CD4-positive, alpha-beta T cell treated with Interferon alpha-2 for 1 hour (primary cell): ENCODE data around the gene MCEMP1.

Experiments used
- DNase-seq, 2 donors: peaks; one replicate each; pipeline ENCODE4 v3.0.0-alpha.2; 2020 to 2022

MCEMP1 gene

GRCh38 chr19:7643629-7644549 lies 33.0 kb upstream of the MCEMP1 start:
- DNase-seq: peak; percentile 25 to 42

GRCh38 chr19:7644550-7644877 lies 32.4 kb upstream of the MCEMP1 start:
- DNase-seq: no peak

GRCh38 chr19:7645163-7645562 lies 31.7 kb upstream of the MCEMP1 start:
- no peak for DNase-seq

- no peak for DNase-seq
Measured at GRCh38 chr19:7645656-7646425, 31.0 kb upstream of the MCEMP1 start.

GRCh38 chr19:7646426-7646700 lies 30.5 kb upstream of the MCEMP1 start:
- no peak for DNase-seq

GRCh38 chr19:7647156-7647555 lies 29.7 kb upstream of the MCEMP1 start:
- no peak for DNase-seq

- DNase-seq: no peak
Measured at GRCh38 chr19:7648265-7649014, 28.4 kb upstream of the MCEMP1 start.

GRCh38 chr19:7650148-7650547 lies 26.7 kb upstream of the MCEMP1 start:
- no peak for DNase-seq

GRCh38 chr19:7652061-7652641 lies 24.7 kb upstream of the MCEMP1 start:
- DNase-seq: peak; percentile 86 to 89

GRCh38 chr19:7654401-7654800 lies 22.5 kb upstream of the MCEMP1 start:
- DNase-seq: no peak

GRCh38 chr19:7655581-7655980 lies 21.3 kb upstream of the MCEMP1 start:
- peak in 1 of 2 donors; percentile 55 for DNase-seq

- DNase-seq: peak; percentile 37 to 71
Measured at GRCh38 chr19:7657131-7657751, 19.6 kb upstream of the MCEMP1 start.

- peak; percentile 71 to 78 for DNase-seq
Measured at GRCh38 chr19:7658219-7658686, 18.6 kb upstream of the MCEMP1 start.

GRCh38 chr19:7661744-7662538 lies 14.9 kb upstream of the MCEMP1 start:
- no peak for DNase-seq

GRCh38 chr19:7662657-7663056 lies 14.2 kb upstream of the MCEMP1 start:
- no peak for DNase-seq

- DNase-seq: no peak
Measured at GRCh38 chr19:7663706-7664105, 13.2 kb upstream of the MCEMP1 start.

GRCh38 chr19:7665076-7665475 lies 11.8 kb upstream of the MCEMP1 start:
- no peak for DNase-seq

GRCh38 chr19:7668842-7669241 lies 8.0 kb upstream of the MCEMP1 start, which contains the start of gene RETN:
RETN (plus strand) TSS chr19:7669049; CDS start chr19:7669327, 278 bp downstream.
- DNase-seq: no peak

- no peak for DNase-seq
Measured at GRCh38 chr19:7669641-7670040, 7.2 kb upstream of the MCEMP1 start.

- DNase-seq: peak; percentile 34 to 50
Measured at GRCh38 chr19:7670150-7670783, 6.6 kb upstream of the MCEMP1 start.

GRCh38 chr19:7670790-7671189 lies 6.1 kb upstream of the MCEMP1 start:
- no peak for DNase-seq
